A549 treated with AZD9567 at 1 μM for 4 hours (cell line): ENCODE measurements around the gene CCDC194. TPM values are rescaled to one million over a fixed set of nuclear protein-coding genes. Genes with fewer than 3 reads are reported as not detected.

Source experiments
- total RNA-seq: library from RNA; stranded (reverse); fragments of 200-300 nt; extraction: Qiagen RNA extraction; gene quantifications from 5 replicates; pipeline ENCODE4 v1.2.3, GENCODE V29; 2022; ENCODE audit not compliant: insufficient read depth

The CCDC194 gene, protein sequence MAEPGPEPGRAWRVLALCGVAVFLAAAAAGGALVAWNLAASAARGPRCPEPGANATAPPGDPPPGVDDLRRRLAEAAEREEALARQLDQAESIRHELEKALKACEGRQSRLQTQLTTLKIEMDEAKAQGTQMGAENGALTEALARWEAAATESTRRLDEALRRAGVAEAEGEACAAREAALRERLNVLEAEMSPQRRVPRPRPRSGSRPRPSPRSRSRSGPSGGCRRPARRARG
- total RNA-seq, result not detected in 5 replicates

DNA sequence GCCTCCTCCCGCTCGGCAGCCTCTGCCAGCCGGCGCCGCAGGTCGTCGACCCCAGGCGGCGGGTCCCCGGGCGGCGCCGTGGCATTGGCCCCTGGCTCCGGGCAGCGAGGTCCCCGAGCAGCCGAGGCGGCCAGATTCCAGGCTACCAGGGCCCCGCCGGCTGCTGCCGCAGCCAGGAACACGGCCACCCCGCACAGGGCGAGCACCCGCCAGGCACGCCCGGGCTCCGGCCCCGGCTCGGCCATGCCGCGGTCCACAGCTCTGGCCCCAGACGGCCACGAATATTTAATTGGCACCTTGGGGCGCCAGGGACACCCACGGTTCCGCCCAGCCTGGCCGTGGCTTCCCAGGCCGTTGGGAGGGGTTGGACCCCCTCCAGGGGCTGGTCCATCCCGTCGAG is at the start of gene CCDC194:
TSS of gene CCDC194 (minus strand) at position 283 of the 400 bp plus-strand sequence. CDS start at position 245, 38 bp downstream.

DNA sequence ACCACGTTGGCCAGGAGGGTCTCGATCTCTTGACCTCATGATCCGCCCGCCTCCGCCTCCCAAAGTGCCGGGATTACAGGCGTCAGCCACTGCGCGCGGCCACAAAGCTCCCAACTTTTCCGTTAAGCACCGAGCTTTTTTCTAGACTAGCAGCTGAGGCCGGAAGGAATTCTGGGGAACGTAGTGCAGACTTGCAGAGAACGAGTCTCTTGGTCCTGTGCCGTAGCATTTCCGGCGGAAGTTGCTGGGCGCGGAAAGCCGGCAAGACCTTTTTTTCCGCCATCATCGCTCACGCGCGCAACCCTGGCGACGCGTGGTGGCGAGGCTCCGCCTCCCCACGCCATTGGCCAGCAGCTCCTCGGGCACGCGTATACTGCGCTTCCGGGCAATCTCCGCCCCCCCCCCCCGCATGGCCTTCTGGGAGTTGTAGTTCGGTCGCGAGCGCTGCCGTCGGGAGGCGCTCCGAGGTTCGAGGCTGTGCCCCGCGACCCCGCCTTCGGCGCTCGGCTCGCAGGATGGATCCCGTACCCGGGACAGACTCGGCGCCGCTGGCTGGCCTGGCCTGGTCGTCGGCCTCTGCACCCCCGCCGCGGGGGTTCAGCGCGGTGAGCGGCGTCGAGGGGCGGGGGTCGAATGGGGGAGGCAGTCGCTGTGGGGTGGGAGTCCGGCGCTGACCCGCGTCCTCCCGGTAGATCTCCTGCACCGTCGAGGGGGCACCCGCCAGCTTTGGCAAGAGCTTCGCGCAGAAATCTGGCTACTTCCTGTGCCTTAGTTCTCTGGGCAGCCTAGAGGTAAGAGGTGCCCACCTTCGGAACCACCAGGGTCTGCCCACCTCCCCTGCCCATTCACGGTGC is 25.9 kb upstream of the CCDC194 start, which contains the start of gene MVB12A:
TSS of gene MVB12A (plus strand) at position 427 of the 854 bp plus-strand sequence. CDS start at position 516, 89 bp downstream.

DNA sequence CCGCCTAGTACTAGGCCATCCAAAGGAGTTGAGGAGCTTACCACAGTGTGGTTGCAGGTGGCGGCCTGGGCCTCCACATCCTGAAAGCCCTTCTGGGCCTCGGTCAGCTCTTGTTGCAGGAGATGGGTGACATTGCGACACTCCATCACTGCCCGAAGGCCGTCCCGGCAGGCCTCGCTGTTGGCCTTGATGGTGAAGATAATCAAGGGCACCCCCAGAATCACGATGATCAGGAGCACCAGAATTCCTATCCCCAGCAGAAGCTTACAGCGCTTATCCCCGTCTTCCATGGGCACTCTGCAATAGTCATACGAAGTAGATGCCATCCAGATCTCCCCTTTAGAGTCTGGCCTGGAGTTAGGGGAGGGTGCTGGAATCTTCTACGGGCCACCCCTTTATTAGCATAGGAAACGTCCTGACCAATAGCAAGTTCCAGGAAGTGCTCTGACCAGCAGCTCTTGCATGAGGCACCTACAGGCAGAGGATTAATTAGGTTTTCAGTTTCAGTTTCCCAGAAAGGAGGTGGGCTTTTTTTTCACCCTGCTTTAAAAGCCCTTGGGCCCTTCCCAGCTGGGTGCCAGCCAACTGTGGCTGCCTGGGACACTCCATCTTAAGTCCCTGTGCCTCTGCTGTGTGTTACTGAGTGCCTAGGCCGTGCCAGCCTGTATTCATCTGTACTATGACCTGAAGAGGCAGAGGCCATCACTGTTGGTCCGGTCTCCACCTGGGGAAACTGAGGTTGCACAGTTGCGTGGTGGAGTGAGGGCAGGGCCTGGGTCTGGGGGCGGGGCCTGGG is 11.5 kb upstream of the CCDC194 start, which contains the start of gene BST2:
TSS of gene BST2 (minus strand) at position 381 of the 796 bp plus-strand sequence. CDS start at position 326, 55 bp downstream.

DNA sequence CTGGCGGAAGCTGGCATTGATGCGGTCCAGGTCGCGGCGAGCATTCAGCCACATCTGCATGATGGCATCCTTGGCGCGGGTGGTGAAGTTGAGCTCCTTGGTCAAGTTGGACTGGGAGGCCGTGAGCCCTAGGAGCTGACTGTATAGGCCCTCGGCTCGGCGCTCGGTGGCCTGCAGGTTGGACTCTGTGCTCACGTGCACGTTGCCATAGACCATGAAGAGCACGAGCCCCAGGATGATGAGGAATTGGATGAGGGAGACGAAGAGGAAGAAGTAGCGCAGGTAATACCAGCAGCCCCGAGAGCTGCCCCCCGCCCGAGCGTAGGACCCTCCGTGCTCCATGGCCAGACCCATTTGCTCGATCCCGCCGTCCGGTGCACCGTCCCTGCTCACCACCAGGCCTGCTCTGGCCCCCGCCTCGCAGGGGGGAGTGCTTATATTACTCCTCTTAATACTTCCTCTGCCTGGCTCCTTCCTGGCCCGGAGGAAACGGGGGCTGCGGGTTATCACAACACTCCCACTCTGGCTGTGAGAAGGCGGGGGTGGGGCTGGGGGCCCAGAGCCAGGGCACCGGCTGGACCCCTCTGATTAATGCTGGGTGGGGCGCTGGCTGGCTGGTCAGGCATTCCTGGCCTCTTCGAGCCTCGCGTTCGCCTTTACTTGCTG is 16.9 kb downstream of the CCDC194 start, which contains the start of gene PLVAP:
TSS of gene PLVAP (minus strand) at position 408 of the 666 bp plus-strand sequence. CDS start at position 354, 54 bp downstream.

Other genes starting within 250 kb of the CCDC194 start
- gene USE1, start 178.8 kb downstream of the CCDC194 start, total RNA-seq, result 16.7 to 20.6 TPM (median 17.0 TPM) in 5 replicates
- 6.9 to 15.5 TPM (median 13.3 TPM) in 5 replicates for gene OCEL1, start 168.0 kb downstream of the CCDC194 start, total RNA-seq
- gene NR2F6, start 148.3 kb downstream of the CCDC194 start, total RNA-seq, result 22.5 to 59.0 TPM (median 52.2 TPM) in 5 replicates
- not detected in 5 replicates for gene USHBP1, start 129.5 kb downstream of the CCDC194 start, total RNA-seq
- 59.0 to 77.0 TPM (median 61.0 TPM) in 5 replicates for gene BABAM1, start 126.8 kb downstream of the CCDC194 start, total RNA-seq
- gene ANKLE1, start 112.3 kb downstream of the CCDC194 start, total RNA-seq, result 0.21 to 0.52 TPM (median 0.47 TPM) in 4 of 5 replicates, not detected in the other
- 2.6 to 5.2 TPM (median 2.8 TPM) in 5 replicates for gene ABHD8, start 90.8 kb downstream of the CCDC194 start, total RNA-seq
- gene MRPL34, start 88.3 kb downstream of the CCDC194 start, total RNA-seq, result 66.3 to 82.7 TPM (median 80.6 TPM) in 5 replicates
- gene DDA1, start 84.6 kb downstream of the CCDC194 start, total RNA-seq, result 48.2 to 59.3 TPM (median 53.7 TPM) in 5 replicates
- 1.0 to 4.4 TPM (median 4.0 TPM) in 5 replicates for gene ANO8, start 59.3 kb downstream of the CCDC194 start, total RNA-seq
- gene GTPBP3, start 56.6 kb downstream of the CCDC194 start, total RNA-seq, result 8.8 to 23.2 TPM (median 21.7 TPM) in 5 replicates
- not detected in 5 replicates for gene PLVAP, start 16.9 kb downstream of the CCDC194 start, total RNA-seq
- 0.21 TPM in 1 of 5 replicates, not detected in the others for gene BST2, start 11.4 kb upstream of the CCDC194 start, total RNA-seq
- 6.5 to 39.6 TPM (median 37.4 TPM) in 5 replicates for gene MVB12A, start 25.9 kb upstream of the CCDC194 start, total RNA-seq
- gene TMEM221, start 54.5 kb upstream of the CCDC194 start, total RNA-seq, result 0.58 to 0.83 TPM (median 0.75 TPM) in 4 of 5 replicates, not detected in the other
- gene NXNL1, start 66.7 kb upstream of the CCDC194 start, total RNA-seq, result not detected in 5 replicates
- gene SLC27A1, start 76.3 kb upstream of the CCDC194 start, total RNA-seq, result 2.6 to 3.0 TPM (median 2.7 TPM) in 5 replicates
- 49.7 to 75.8 TPM (median 74.2 TPM) in 5 replicates for gene PGLS, start 117.5 kb upstream of the CCDC194 start, total RNA-seq
- 58.7 to 70.7 TPM (median 66.4 TPM) in 5 replicates for gene COLGALT1, start 161.5 kb upstream of the CCDC194 start, total RNA-seq